T-helper 2 cell treated with Interferon-gamma antibody and Interleukin-4, amounts not matched to agents 5 μg/mL and 100 μg/mL, for 36 hours (primary cell): Measurements from ENCODE around the gene DOK7.

Experiments
- DNase-seq: peaks from one replicate; pipeline ENCODE4 v3.0.0; 2021; ENCODE audit warnings: low spot score
- H3K27ac Mint-ChIP-seq: one replicate; pipeline ENCODE4 v1.8.0; 2021; ENCODE audit warnings: mild to moderate bottlenecking, mixed read lengths
- H3K27me3 Mint-ChIP-seq: one replicate; pipeline ENCODE4 v1.8.0; 2021; ENCODE audit warnings: low read depth, mixed read lengths
- H3K36me3 Mint-ChIP-seq: one replicate; pipeline ENCODE4 v1.8.0; 2021; ENCODE audit warnings: low read depth, mixed read lengths
- H3K4me1 Mint-ChIP-seq: one replicate; pipeline ENCODE4 v1.8.0; 2021; ENCODE audit warnings: low read depth, mixed read lengths
- H3K4me3 Mint-ChIP-seq: one replicate; pipeline ENCODE4 v1.8.0; 2022; ENCODE audit warnings: mild to moderate bottlenecking, moderate library complexity, mixed read lengths
- H3K9me3 Mint-ChIP-seq: one replicate; pipeline ENCODE4 v1.8.0; 2021; ENCODE audit warnings: mixed read lengths

DOK7 gene

GRCh38 chr4:3467601-3468031, 4.5 kb downstream of the DOK7 start:
- Mint-ChIP-seq H3K36me3 (no peaks in the 10 kb centered on the region), H3K4me3 (no peak overlapping the region), H3K4me1 (no peaks in the 10 kb centered on the region), H3K27ac (no peak overlapping the region), H3K27me3 (peaks cover 2% of the 10 kb centered on the region), H3K9me3 (no peaks in the 10 kb centered on the region)
- DNase-seq, result no peak

DNA sequence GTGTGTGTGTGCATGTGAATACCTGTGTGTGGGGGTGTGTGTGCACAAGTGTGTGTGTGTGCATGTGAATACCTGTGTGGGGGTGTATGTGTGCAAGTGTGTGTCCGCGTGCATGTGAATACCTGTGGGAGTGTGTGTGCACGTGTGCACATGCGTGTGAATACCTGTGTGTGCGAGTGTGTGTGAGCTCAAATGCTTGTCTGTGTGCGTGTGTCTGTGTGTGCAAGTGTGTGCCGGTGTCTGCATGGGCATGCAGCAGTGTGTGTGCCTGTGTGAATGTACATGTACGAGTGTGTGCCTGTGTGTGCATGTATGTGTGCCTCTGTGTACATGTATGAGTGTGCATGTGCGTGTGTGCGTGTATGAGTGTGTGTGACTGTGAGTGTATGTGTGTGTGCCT, 5.0 kb downstream of the DOK7 start:
- Mint-ChIP-seq H3K4me3 (no peak overlapping the region), H3K36me3 (no peaks in the 10 kb centered on the region), H3K27me3 (no peaks in the 10 kb centered on the region), H3K4me1 (no peaks in the 10 kb centered on the region), H3K9me3 (no peaks in the 10 kb centered on the region), H3K27ac (no peak overlapping the region)
- no peak for DNase-seq

DNA sequence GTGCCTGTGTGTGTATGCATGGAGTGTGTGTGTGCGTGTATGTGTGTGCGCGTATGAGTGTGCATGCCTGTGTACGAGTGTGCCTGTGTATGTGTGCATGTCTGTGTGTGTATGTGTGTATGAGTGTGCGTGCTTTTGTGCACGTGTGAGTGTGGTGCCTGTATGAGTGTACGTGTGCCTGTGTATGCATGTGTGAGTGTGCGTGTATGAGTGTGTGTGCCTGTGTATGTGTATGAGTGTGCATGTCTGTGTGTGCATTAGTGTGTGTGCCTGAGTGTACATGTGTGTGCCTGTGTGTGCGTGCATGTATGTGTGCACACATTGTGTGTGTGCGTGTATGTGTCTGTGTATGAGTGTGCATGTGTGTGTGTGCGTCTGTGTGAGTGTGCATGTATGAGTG, 5.7 kb downstream of the DOK7 start:
- DNase-seq, result no peak
- no peaks in the 10 kb centered on the region for H3K36me3 Mint-ChIP-seq
- no peak overlapping the region for H3K4me3 Mint-ChIP-seq
- no peaks in the 10 kb centered on the region for H3K27me3 Mint-ChIP-seq
- H3K9me3 Mint-ChIP-seq, result no peaks in the 10 kb centered on the region
- H3K27ac Mint-ChIP-seq, result no peak overlapping the region
- no peaks in the 10 kb centered on the region for H3K4me1 Mint-ChIP-seq

DNA sequence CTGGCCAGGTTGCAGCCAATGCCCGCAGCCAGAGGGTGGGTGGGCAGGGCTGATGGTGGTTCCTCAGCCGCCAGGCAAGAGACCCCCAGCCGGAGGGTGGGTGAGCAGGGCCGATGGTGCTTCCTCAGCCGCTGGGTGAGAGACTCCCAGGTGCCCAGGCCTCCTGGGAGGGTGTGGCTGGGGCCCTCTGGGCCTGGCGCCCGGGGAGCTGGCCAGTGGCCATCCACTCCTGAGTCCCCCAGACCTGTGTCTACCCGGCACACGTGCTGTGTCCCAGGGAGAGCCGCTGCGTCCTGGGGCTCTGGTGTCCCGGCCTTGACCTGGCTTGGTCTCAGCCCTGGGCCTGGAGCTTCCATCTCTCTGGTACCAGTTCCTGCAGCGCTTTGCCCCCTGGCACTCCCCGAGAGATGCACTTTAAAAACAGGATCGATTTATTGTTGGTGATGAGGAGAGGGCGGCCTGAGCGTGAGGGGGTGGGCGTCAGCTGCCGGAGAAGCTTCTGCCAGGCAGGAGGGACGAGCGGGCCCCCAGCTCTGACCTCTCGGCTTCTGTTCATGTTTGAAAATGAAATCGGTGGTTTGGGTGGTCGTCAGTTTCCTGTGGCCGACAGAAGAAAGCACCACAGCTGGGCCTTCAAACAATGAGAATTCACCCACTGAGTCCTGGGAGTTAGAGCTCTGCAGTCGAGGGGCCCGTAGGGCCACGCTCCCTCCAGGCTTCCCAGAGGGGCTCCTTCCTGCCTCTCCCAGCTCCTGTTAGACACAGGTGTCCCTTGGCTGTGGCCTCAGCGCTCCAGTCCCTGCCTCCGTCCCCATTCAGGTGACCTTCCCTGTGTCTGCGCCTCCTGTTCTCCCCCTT, 6.5 kb downstream of the DOK7 start:
- Mint-ChIP-seq H3K36me3 (no peaks in the 10 kb centered on the region), H3K4me1 (no peaks in the 10 kb centered on the region), H3K27me3 (no peaks in the 10 kb centered on the region), H3K9me3 (no peaks in the 10 kb centered on the region), H3K4me3 (no peak overlapping the region), H3K27ac (no peak overlapping the region)
- DNase-seq, result no peak

GRCh38 chr4:3470244-3471097, 7.4 kb downstream of the DOK7 start:
- H3K36me3 Mint-ChIP-seq, result no peaks in the 10 kb centered on the region
- no peak for DNase-seq
- no peaks in the 10 kb centered on the region for H3K27me3 Mint-ChIP-seq
- no peak overlapping the region for H3K27ac Mint-ChIP-seq
- no peaks in the 10 kb centered on the region for H3K9me3 Mint-ChIP-seq
- no peak overlapping the region for H3K4me3 Mint-ChIP-seq
- no peaks in the 10 kb centered on the region for H3K4me1 Mint-ChIP-seq

GRCh38 chr4:3471098-3471760, 8.1 kb downstream of the DOK7 start:
- no peaks in the 10 kb centered on the region for H3K27me3 Mint-ChIP-seq

GRCh38 chr4:3471886-3472285, 8.8 kb downstream of the DOK7 start:
- Mint-ChIP-seq H3K4me1 (no peaks in the 10 kb centered on the region), H3K27me3 (no peaks in the 10 kb centered on the region), H3K27ac (no peak overlapping the region), H3K9me3 (no peaks in the 10 kb centered on the region), H3K36me3 (no peaks in the 10 kb centered on the region), H3K4me3 (no peak overlapping the region)
- no peak for DNase-seq

More at GRCh38 chr4:3471098-3471760, 8.1 kb downstream of the DOK7 start:
- Mint-ChIP-seq H3K9me3 (no peaks in the 10 kb centered on the region), H3K4me3 (no peak overlapping the region), H3K36me3 (no peaks in the 10 kb centered on the region), H3K4me1 (no peaks in the 10 kb centered on the region), H3K27ac (no peak overlapping the region)
- no peak for DNase-seq

DNA sequence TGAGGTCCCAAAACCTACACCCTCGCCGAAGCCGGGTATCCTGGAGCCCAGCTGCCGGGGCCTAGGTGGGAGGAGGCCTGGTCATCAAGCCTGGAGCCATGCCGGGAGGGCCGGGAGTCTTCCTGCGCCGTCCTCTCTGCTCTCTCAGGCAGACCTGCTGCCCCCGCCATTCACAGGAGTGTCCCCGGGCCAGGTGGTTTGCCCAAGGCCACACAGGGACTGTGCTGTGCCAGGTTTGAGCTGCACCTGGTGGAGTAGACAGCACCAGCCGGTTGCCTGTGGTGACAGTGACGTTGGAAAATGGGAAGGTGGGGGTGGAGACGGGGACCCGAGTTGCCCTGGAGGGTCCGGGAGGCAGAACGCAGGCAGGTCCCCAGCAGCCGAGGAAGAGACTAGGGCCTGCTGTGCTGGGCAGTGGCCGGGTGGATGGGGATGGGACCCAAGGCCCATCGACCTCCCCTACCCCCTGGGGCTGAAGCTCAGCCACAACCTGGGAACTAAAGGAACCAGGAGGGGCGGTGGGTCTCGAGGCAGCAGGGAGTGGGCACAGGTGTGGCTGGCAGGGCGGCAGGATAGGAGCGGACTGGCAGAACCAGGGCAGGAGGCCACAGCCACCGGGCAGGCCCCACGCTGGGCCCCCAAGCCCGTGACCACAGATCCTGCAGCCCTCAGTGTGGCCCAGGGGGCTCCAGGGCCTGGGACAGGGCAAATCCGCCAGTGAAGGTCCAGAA, 9.5 kb downstream of the DOK7 start:
- H3K4me3 Mint-ChIP-seq, result no peak overlapping the region

GRCh38 chr4:3473181-3473950, 10.3 kb downstream of the DOK7 start:
- Mint-ChIP-seq H3K9me3 (no peaks in the 10 kb centered on the region), H3K4me1 (no peaks in the 10 kb centered on the region), H3K27me3 (no peaks in the 10 kb centered on the region)

More for the DNA sequence above, 9.5 kb downstream of the DOK7 start:
- no peak for DNase-seq
- Mint-ChIP-seq H3K27ac (no peak overlapping the region), H3K27me3 (no peaks in the 10 kb centered on the region), H3K4me1 (no peaks in the 10 kb centered on the region), H3K36me3 (no peaks in the 10 kb centered on the region), H3K9me3 (no peaks in the 10 kb centered on the region)

DNA sequence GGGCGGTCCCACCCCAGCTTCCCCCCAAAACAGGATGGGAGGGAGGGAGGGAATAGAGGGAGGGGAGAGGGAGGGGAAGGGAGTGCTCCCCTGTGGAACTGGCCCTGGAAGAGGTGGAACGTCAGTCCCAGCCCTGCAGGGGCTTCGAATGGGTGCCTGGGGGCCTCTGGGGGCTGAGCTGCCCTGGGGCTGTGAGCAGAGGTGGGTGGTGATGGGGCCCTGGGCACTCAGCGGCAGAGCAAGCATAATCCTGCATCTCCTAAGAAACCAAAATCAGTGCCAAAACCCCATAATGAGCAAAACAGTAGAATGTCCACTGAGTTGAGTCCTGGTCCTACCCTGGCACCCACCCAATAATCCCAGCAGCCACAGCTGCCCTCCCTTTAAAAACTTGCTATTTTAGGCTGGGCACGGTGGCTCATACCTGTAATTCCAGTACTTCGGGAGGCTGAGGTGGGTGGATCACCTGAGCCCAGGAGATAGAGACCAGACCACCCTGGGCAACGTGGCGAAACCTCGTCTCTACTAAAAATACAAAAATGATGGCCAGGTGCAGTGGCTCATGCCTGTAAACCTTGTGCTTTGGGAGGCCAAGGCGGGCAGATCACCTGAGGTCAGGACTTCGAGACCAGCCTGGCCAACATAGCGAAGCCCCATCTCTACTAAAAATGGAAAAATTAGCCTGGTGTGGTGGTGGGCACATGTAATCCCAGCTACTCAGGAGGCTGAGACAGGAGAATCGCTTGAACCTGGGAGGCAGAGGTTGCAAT, 11.1 kb downstream of the DOK7 start:
- no peak overlapping the region for H3K4me3 Mint-ChIP-seq
- H3K27ac Mint-ChIP-seq, result no peak overlapping the region
- no peaks in the 10 kb centered on the region for H3K9me3 Mint-ChIP-seq
- no peak for DNase-seq
- no peaks in the 10 kb centered on the region for H3K36me3 Mint-ChIP-seq
- no peaks in the 10 kb centered on the region for H3K27me3 Mint-ChIP-seq
- H3K4me1 Mint-ChIP-seq, result no peaks in the 10 kb centered on the region

More at GRCh38 chr4:3473181-3473950, 10.3 kb downstream of the DOK7 start:
- H3K36me3 Mint-ChIP-seq, result no peaks in the 10 kb centered on the region
- no peak for DNase-seq
- no peak overlapping the region for H3K4me3 Mint-ChIP-seq
- H3K27ac Mint-ChIP-seq, result no peak overlapping the region

GRCh38 chr4:3475041-3475712, 12.1 kb downstream of the DOK7 start:
- no peak overlapping the region for H3K27ac Mint-ChIP-seq
- H3K27me3 Mint-ChIP-seq, result no peaks in the 10 kb centered on the region
- no peaks in the 10 kb centered on the region for H3K4me1 Mint-ChIP-seq
- no peak overlapping the region for H3K4me3 Mint-ChIP-seq
- H3K9me3 Mint-ChIP-seq, result no peaks in the 10 kb centered on the region
- no peaks in the 10 kb centered on the region for H3K36me3 Mint-ChIP-seq
- no peak for DNase-seq

DNA sequence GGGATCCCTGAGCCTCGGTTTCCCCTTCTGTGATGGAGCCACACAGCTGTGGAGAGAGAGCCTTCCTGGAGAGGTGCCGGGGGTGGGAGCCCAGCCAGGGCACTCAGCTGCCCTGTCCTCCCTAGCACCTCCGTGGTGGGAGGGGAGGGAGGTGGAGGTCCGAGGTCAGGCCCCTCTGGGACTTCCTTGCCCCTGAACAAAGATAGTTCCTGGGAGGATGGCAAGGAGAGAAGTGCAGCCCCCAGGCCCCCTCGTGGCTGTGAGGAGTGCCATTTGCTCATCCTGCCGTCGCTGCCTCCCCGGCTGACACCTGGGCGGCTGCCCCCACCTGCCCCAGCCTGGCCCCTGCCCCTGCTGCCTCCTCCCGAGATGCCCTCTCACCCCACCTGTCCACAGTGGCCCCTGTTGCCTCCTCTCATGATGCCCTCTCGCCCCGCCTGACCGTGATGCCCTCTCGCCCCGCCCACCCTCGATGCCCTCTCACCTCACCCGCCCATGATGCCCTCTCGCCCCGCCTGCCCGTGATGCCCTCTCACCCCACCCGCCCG, 12.7 kb downstream of the DOK7 start:
- peaks cover 3% of the 10 kb centered on the region for H3K27me3 Mint-ChIP-seq
- no peak for DNase-seq
- no peak overlapping the region for H3K27ac Mint-ChIP-seq
- no peaks in the 10 kb centered on the region for H3K36me3 Mint-ChIP-seq
- no peak overlapping the region for H3K4me3 Mint-ChIP-seq
- H3K4me1 Mint-ChIP-seq, result no peaks in the 10 kb centered on the region
- H3K9me3 Mint-ChIP-seq, result no peaks in the 10 kb centered on the region
